Measurements from ENCODE around the gene ATP5PF.

The ATP5PF gene

DNA sequence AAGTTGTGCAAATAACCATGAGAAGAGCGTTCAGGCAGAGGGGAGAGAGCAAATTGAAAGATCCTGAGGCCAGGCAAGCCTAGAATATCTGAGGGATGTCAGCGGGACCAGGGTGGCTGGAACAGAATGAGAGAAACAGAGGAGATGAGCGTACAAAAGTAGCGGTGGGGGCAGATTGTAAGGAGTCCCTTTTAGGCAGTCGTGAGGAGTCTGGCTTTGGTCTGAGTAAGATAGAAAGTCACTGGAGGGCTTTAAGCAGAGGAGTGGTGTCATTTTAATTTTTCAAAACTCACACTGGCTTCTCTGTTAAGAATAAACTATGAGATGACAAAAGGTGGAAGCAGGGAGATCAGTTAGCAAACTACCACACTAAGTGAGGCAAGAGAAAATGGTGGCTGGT lies 24.2 kb downstream of the ATP5PF start:
- CTCF ChIA-PET: interaction anchor here (0.6 to 4.8 kb wide), 2 partner anchors 102 to 286 kb away, joined by 3 to 29 read pairs; no protein-coding TSS in a partner anchor
- POLR2A ChIA-PET: no interaction called here
- no peak overlapping the region for H3K27ac ChIP-seq (ENCODE audit: extremely low read depth, low read depth, low read length)

DNA sequence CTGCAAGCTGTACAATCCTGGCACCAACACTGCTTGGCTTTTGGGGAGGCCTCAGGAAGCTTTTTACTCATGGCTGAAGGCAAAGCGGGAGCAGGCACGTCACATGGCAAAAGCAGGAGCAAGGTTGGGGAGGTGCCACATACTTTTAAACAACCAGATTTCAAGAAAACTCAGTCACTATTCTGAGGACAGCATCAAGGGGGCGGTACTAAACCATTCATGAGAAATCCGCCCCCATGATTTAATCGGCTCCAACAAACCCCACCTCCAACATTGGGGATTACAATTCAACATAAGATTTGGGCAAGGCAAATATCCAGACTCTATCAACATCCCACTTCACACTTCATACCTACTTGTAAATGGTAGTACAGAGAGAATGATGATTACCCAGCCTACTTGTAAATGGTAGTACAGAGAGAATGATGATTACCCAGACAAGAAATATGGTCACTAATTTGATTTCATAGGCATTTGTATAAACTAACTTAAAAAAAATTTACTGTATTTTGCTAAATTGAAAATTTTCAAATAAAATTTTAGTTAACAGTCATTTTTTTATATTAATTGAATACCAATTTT lies 24.9 kb downstream of the ATP5PF start:
- POLR2A ChIA-PET: no interaction called here
- Histone ChIP-seq H3K27ac (ENCODE audit: extremely low read depth, low read depth, low read length) (no peak overlapping the region), H3K4me1 (ENCODE audit: control insufficient read depth, insufficient read depth, low read length) (no peaks in the 10 kb centered on the region), H3K9me3 (ENCODE audit: control insufficient read depth, insufficient read depth, low read depth, low read length) (no peaks in the 10 kb centered on the region), H3K36me3 (ENCODE audit: control insufficient read depth in 2 of 2, insufficient read depth in 1 of 2, low read length in 2 of 2) (no peaks in the 10 kb centered on the region; a peak in 1 of 3 replicates), H3K4me3 (ENCODE audit: low read depth, low read length) (no peak overlapping the region)
- CTCF ChIA-PET: interaction anchor here (0.6 kb wide), 1 partner anchor 270 kb away, joined by 3 read pairs; no protein-coding TSS in a partner anchor
- TF ChIP-seq ZNF660 (tag by site-specific recombination; IDR thresholded peaks at IDR 0.05): peak; percentile 91
- no peak for TF ChIP-seq ZBTB7A (tag by site-specific recombination; IDR thresholded peaks at IDR 0.05; ENCODE audit: low read depth)

More for the DNA sequence above, 24.2 kb downstream of the ATP5PF start:
- Histone ChIP-seq H3K4me3 (ENCODE audit: low read depth, low read length) (no peak overlapping the region), H3K36me3 (ENCODE audit: control insufficient read depth in 2 of 2, insufficient read depth in 1 of 2, low read length in 2 of 2) (peaks cover 0 to 6% of the 10 kb centered on the region in 2 experiments; a peak in 2 of 3 replicates), H3K9me3 (ENCODE audit: control insufficient read depth, insufficient read depth, low read depth, low read length) (no peaks in the 10 kb centered on the region), H3K4me1 (ENCODE audit: control insufficient read depth, insufficient read depth, low read length) (no peaks in the 10 kb centered on the region)
- no peak for TF ChIP-seq HOXA7 (CRISPR knock-in tag; IDR thresholded peaks at IDR 0.05; ENCODE audit: borderline replicate concordance)
- TF ChIP-seq ZNF664 (tag by site-specific recombination; IDR thresholded peaks at IDR 0.05): no peak
- TF ChIP-seq, protein P1, sequence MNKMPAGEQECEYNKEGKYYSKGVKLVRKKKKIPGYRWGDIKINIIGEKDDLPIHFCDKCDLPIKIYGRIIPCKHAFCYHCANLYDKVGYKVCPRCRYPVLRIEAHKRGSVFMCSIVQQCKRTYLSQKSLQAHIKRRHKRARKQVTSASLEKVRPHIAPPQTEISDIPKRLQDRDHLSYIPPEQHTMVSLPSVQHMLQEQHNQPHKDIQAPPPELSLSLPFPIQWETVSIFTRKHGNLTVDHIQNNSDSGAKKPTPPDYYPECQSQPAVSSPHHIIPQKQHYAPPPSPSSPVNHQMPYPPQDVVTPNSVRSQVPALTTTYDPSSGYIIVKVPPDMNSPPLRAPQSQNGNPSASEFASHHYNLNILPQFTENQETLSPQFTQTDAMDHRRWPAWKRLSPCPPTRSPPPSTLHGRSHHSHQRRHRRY (tag by site-specific recombination; IDR thresholded peaks at IDR 0.05): no peak
- TF ChIP-seq ZNF544 (tag by site-specific recombination; IDR thresholded peaks at IDR 0.05): no peak
- TF ChIP-seq GLI4 (tag by site-specific recombination; IDR thresholded peaks at IDR 0.05): no peak
- no peak for TF ChIP-seq ZNF112 (tag by site-specific recombination; IDR thresholded peaks at IDR 0.05)
- no peak for TF ChIP-seq ZNF133 (tag by site-specific recombination; IDR thresholded peaks at IDR 0.05)
- TF ChIP-seq ZNF558 (tag by site-specific recombination; IDR thresholded peaks at IDR 0.05): no peak
- no peak for TF ChIP-seq ZBTB21 (tag by site-specific recombination; IDR thresholded peaks at IDR 0.05)
- no peak for TF ChIP-seq ZNF23 (tag by site-specific recombination; IDR thresholded peaks at IDR 0.05; ENCODE audit: borderline replicate concordance)
- TF ChIP-seq ZNF561 (tag by site-specific recombination; IDR thresholded peaks at IDR 0.05; ENCODE audit: borderline replicate concordance): no peak
- TF ChIP-seq, protein P2, sequence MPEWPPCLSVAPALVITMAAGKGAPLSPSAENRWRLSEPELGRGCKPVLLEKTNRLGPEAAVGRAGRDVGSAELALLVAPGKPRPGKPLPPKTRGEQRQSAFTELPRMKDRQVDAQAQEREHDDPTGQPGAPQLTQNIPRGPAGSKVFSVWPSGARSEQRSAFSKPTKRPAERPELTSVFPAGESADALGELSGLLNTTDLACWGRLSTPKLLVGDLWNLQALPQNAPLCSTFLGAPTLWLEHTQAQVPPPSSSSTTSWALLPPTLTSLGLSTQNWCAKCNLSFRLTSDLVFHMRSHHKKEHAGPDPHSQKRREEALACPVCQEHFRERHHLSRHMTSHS (tag by site-specific recombination; IDR thresholded peaks at IDR 0.05): no peak
- TF ChIP-seq ZNF266 (tag by site-specific recombination; IDR thresholded peaks at IDR 0.05; ENCODE audit: low read depth): no peak
- TF ChIP-seq ZNF202 (tag by site-specific recombination; IDR thresholded peaks at IDR 0.05; ENCODE audit: borderline replicate concordance): no peak
- TF ChIP-seq, protein P3, sequence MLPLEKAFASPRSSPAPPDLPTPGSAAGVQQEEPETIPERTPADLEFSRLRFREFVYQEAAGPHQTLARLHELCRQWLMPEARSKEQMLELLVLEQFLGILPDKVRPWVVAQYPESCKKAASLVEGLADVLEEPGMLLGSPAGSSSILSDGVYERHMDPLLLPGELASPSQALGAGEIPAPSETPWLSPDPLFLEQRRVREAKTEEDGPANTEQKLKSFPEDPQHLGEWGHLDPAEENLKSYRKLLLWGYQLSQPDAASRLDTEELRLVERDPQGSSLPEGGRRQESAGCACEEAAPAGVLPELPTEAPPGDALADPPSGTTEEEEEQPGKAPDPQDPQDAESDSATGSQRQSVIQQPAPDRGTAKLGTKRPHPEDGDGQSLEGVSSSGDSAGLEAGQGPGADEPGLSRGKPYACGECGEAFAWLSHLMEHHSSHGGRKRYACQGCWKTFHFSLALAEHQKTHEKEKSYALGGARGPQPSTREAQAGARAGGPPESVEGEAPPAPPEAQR (tag by site-specific recombination; IDR thresholded peaks at IDR 0.05): no peak
- TF ChIP-seq ZEB2 (tag by site-specific recombination; IDR thresholded peaks at IDR 0.05): no peak

DNA sequence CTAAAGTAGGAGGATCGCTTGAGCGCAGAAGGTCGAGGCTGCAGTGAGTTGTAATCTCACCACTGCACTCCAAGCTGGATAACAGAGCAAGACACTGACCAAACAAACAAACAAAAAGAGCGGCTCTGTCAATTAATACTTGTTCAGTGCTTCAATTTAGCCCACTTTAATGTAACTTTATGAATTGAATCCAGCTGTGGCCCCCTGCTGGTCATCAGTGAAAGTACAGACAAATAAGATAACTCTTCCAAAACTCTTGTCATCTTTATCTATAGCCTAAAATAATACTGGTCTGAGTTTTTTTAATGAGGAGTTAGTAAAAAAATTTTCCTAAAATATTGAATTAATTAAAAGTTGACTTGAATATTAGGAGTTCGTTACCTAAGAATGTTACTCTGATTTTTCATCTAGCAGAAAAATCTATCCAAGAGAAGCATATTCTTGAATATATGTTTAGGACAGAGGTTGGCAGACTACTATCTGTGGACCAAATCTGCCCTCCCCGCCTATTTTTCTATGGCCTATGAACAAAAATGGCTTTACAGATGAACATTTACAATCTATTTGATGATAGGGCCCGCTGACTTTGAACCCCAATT lies 26.1 kb downstream of the ATP5PF start:
- H3K36me3 ChIP-seq (ENCODE audit: control insufficient read depth in 2 of 2, insufficient read depth in 1 of 2, low read length in 2 of 2): no peaks in the 10 kb centered on the region
- ChIA-PET POLR2A (no interaction called here), CTCF (interaction anchor here (0.6 to 2.5 kb wide), 14 partner anchors 9 to 104 kb away, joined by 3 to 18 read pairs (median 3); no protein-coding TSS in a partner anchor)
- no peak overlapping the region for H3K27ac ChIP-seq (ENCODE audit: extremely low read depth, low read depth, low read length)
- H3K4me1 ChIP-seq (ENCODE audit: control insufficient read depth, insufficient read depth, low read length): no peaks in the 10 kb centered on the region
- no peaks in the 10 kb centered on the region for H3K9me3 ChIP-seq (ENCODE audit: control insufficient read depth, insufficient read depth, low read depth, low read length)
- H3K4me3 ChIP-seq (ENCODE audit: low read depth, low read length): no peak overlapping the region
- TF ChIP-seq, protein P4, sequence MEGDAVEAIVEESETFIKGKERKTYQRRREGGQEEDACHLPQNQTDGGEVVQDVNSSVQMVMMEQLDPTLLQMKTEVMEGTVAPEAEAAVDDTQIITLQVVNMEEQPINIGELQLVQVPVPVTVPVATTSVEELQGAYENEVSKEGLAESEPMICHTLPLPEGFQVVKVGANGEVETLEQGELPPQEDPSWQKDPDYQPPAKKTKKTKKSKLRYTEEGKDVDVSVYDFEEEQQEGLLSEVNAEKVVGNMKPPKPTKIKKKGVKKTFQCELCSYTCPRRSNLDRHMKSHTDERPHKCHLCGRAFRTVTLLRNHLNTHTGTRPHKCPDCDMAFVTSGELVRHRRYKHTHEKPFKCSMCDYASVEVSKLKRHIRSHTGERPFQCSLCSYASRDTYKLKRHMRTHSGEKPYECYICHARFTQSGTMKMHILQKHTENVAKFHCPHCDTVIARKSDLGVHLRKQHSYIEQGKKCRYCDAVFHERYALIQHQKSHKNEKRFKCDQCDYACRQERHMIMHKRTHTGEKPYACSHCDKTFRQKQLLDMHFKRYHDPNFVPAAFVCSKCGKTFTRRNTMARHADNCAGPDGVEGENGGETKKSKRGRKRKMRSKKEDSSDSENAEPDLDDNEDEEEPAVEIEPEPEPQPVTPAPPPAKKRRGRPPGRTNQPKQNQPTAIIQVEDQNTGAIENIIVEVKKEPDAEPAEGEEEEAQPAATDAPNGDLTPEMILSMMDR (tag by site-specific recombination; IDR thresholded peaks at IDR 0.05): 0 out of 2 replicates have a peak, but pooled peaks have one; percentile 13
- TF ChIP-seq ZNF37A (tag by site-specific recombination; IDR thresholded peaks at IDR 0.05) (no peak), GLI2 (tag by site-specific recombination; IDR thresholded peaks at IDR 0.05; ENCODE audit: borderline replicate concordance, low read depth) (no peak), ZNF843 (tag by site-specific recombination; IDR thresholded peaks at IDR 0.05) (no peak), ZSCAN23 (tag by site-specific recombination; IDR thresholded peaks at IDR 0.05) (no peak), ZNF654 (tag by site-specific recombination; IDR thresholded peaks at IDR 0.05; ENCODE audit: low read depth) (0 out of 2 replicates have a peak, but pooled peaks have one; percentile 24)
- TF ChIP-seq, protein P5, sequence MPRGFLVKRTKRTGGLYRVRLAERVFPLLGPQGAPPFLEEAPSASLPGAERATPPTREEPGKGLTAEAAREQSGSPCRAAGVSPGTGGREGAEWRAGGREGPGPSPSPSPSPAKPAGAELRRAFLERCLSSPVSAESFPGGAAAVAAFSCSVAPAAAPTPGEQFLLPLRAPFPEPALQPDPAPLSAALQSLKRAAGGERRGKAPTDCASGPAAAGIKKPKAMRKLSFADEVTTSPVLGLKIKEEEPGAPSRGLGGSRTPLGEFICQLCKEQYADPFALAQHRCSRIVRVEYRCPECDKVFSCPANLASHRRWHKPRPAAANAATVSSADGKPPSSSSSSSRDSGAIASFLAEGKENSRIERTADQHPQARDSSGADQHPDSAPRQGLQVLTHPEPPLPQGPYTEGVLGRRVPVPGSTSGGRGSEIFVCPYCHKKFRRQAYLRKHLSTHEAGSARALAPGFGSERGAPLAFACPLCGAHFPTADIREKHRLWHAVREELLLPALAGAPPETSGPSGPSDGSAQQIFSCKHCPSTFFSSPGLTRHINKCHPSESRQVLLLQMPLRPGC (tag by site-specific recombination; IDR thresholded peaks at IDR 0.05): no peak
